ENCODE results near the gene KANK4.

GRCh38 chr1:62283986-62284385 is 35.2 kb downstream of the KANK4 start:
- TF ChIP-seq, protein P1, sequence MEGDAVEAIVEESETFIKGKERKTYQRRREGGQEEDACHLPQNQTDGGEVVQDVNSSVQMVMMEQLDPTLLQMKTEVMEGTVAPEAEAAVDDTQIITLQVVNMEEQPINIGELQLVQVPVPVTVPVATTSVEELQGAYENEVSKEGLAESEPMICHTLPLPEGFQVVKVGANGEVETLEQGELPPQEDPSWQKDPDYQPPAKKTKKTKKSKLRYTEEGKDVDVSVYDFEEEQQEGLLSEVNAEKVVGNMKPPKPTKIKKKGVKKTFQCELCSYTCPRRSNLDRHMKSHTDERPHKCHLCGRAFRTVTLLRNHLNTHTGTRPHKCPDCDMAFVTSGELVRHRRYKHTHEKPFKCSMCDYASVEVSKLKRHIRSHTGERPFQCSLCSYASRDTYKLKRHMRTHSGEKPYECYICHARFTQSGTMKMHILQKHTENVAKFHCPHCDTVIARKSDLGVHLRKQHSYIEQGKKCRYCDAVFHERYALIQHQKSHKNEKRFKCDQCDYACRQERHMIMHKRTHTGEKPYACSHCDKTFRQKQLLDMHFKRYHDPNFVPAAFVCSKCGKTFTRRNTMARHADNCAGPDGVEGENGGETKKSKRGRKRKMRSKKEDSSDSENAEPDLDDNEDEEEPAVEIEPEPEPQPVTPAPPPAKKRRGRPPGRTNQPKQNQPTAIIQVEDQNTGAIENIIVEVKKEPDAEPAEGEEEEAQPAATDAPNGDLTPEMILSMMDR (IDR thresholded peaks at IDR 0.05), result no peak
- TF ChIP-seq POLR2A (IDR thresholded peaks at IDR 0.05), result no peak
